ENCODE results near the gene CHIC2.

The CHIC2 gene

GRCh38 chr4:54095110-54095825, 30.9 kb upstream of the CHIC2 start:
- no peaks in the 10 kb centered on the region for H3K36me3 ChIP-seq (ENCODE audit: control insufficient read depth, insufficient read depth, low read length)
- no peak for TF ChIP-seq CTCF (IDR thresholded peaks at IDR 0.05; ENCODE audit: insufficient read depth, low read length, poor library complexity, severe bottlenecking)
- H3K4me3 ChIP-seq (replicated peaks; ENCODE audit: low read depth, low read length), result no peak overlapping the region
- no peak for DNase-seq (ENCODE audit: extremely low read depth, insufficient read length)
- peaks cover 8% of the 10 kb centered on the region for H3K27me3 ChIP-seq (replicated peaks; ENCODE audit: control insufficient read depth, insufficient read depth, low read length)

GRCh38 chr4:54094451-54094850, 30.0 kb upstream of the CHIC2 start:
- DNase-seq (ENCODE audit: extremely low read depth, insufficient read length), result no peak
- Histone ChIP-seq H3K36me3 (ENCODE audit: control insufficient read depth, insufficient read depth, low read length) (no peaks in the 10 kb centered on the region), H3K4me3 (replicated peaks; ENCODE audit: low read depth, low read length) (no peak overlapping the region), H3K27me3 (replicated peaks; ENCODE audit: control insufficient read depth, insufficient read depth, low read length) (peaks cover 8% of the 10 kb centered on the region)
- TF ChIP-seq CTCF (IDR thresholded peaks at IDR 0.05; ENCODE audit: insufficient read depth, low read length, poor library complexity, severe bottlenecking), result no peak

- Histone ChIP-seq H3K27me3 (replicated peaks; ENCODE audit: control insufficient read depth, insufficient read depth, low read length) (peaks cover 7% of the 10 kb centered on the region), H3K4me3 (replicated peaks; ENCODE audit: low read depth, low read length) (no peak overlapping the region), H3K36me3 (ENCODE audit: control insufficient read depth, insufficient read depth, low read length) (no peaks in the 10 kb centered on the region)
- TF ChIP-seq CTCF (IDR thresholded peaks at IDR 0.05; ENCODE audit: insufficient read depth, low read length, poor library complexity, severe bottlenecking), result no peak
- DNase-seq (ENCODE audit: extremely low read depth, insufficient read length), result no peak
These were observed 29.2 kb upstream of the CHIC2 start for GRCh38 chr4:54093324-54094240.

- Histone ChIP-seq H3K27me3 (replicated peaks; ENCODE audit: control insufficient read depth, insufficient read depth, low read length) (peaks cover 6% of the 10 kb centered on the region), H3K36me3 (ENCODE audit: control insufficient read depth, insufficient read depth, low read length) (no peaks in the 10 kb centered on the region), H3K4me3 (replicated peaks; ENCODE audit: low read depth, low read length) (peak overlapping the region; percentile 56)
- no peak for TF ChIP-seq CTCF (IDR thresholded peaks at IDR 0.05; ENCODE audit: insufficient read depth, low read length, poor library complexity, severe bottlenecking)
- DNase-seq (ENCODE audit: extremely low read depth, insufficient read length), result no peak
These were observed 28.3 kb upstream of the CHIC2 start for GRCh38 chr4:54092405-54093323.

- peaks cover 6% of the 10 kb centered on the region for H3K27me3 ChIP-seq (replicated peaks; ENCODE audit: control insufficient read depth, insufficient read depth, low read length)
- TF ChIP-seq CTCF (IDR thresholded peaks at IDR 0.05; ENCODE audit: insufficient read depth, low read length, poor library complexity, severe bottlenecking), result no peak
- no peaks in the 10 kb centered on the region for H3K36me3 ChIP-seq (ENCODE audit: control insufficient read depth, insufficient read depth, low read length)
- H3K4me3 ChIP-seq (replicated peaks; ENCODE audit: low read depth, low read length), result peak overlapping the region; percentile 56
- DNase-seq (ENCODE audit: extremely low read depth, insufficient read length), result peak; percentile 67
These were observed 27.4 kb upstream of the CHIC2 start for GRCh38 chr4:54091637-54092404.
